Naive thymus-derived CD8-positive, alpha-beta T cell (primary cell): ENCODE measurements around the gene ATP5F1C. TPM values are rescaled to one million over a fixed set of nuclear protein-coding genes. Genes with fewer than 3 reads are reported as not detected.

ENCODE experiments used
- polyA plus RNA-seq, 3 donors: library from polyadenylated mRNA; unstranded; fragments of 300-500 nt; fragmentation: Illumina TruSeq; gene quantifications; one replicate each; pipeline ENCODE4 v1.2.3, GENCODE V29; 2021
- total RNA-seq, 8 experiments: library from RNA in 2 of 8; stranded (reverse) in 2 of 8; gene quantifications; one replicate each; pipeline ENCODE4 v1.2.3 and lab custom pipeline; 2021 to 2026

ATP5F1C gene
- total and polyA plus RNA-seq, 5 experiments from 2014 or later: 159 to 486 (median 338) TPM

Other genes with a start within 250 kb of the ATP5F1C start
- not detected for gene ITIH5, start 121.2 kb upstream of the ATP5F1C start, total RNA-seq
- not detected for gene ITIH5, start 121.2 kb upstream of the ATP5F1C start, polyA plus RNA-seq
- not detected for gene ITIH2, start 84.9 kb upstream of the ATP5F1C start, total RNA-seq
- not detected for gene ITIH2, start 84.9 kb upstream of the ATP5F1C start, polyA plus RNA-seq
- 10 to 100 TPM; 14.3 to 18.1 TPM for gene KIN, start 184 bp upstream of the ATP5F1C start, total RNA-seq
- 1 to 10 TPM; 3.2 to 5.6 (median 3.5) TPM for gene KIN, start 184 bp upstream of the ATP5F1C start, polyA plus RNA-seq
- gene TAF3, start 30.3 kb downstream of the ATP5F1C start, total RNA-seq: 10 to 100 TPM; 24.4 to 24.6 TPM
- 10 to 100 TPM in 2 of 3 donors, 1 to 10 TPM in 1; 6.8 to 16.4 (median 11.0) TPM for gene TAF3, start 30.3 kb downstream of the ATP5F1C start, polyA plus RNA-seq